OCI-LY1 (cell line): ENCODE measurements around the gene CNTNAP2.

Source experiments
- H2AFZ ChIP-seq: fragments of 200-600 bp; sonication (generic), shearing (Covaris generic); 2 replicates; pipeline ENCODE4 v1.6.0; 2014; ENCODE audit warnings: antibody characterized with exemption, mild to moderate bottlenecking, low read length
- H3F3A ChIP-seq: fragments of 200-600 bp; sonication (generic), shearing (Covaris generic); 2 replicates; pipeline ENCODE4 v1.6.0; 2014; ENCODE audit warnings: mild to moderate bottlenecking, antibody characterized with exemption, low read length, moderate library complexity; ENCODE audit not compliant: insufficient read depth
- H3K27ac ChIP-seq: fragments of 200-600 bp; sonication (generic); 2 replicates; pipeline ENCODE4 v1.5.1; 2014; ENCODE audit warnings: low read length, mixed run types, mild to moderate bottlenecking, low read depth; ENCODE audit not compliant: poor library complexity, severe bottlenecking
- H3K27me3 ChIP-seq: fragments of 200-600 bp; sonication (generic); 2 replicates; pipeline ENCODE4 v1.6.0; 2014; ENCODE audit warnings: antibody characterized with exemption, mild to moderate bottlenecking, low read length, moderate library complexity; ENCODE audit not compliant: insufficient read depth
- H3K36me3 ChIP-seq: fragments of 200-600 bp; sonication (generic); 2 replicates; pipeline ENCODE4 v1.6.1; 2014; ENCODE audit warnings: mild to moderate bottlenecking, antibody characterized with exemption, low read length, moderate library complexity, mixed read lengths; ENCODE audit not compliant: insufficient read depth
- H3K4me1 ChIP-seq: fragments of 200-600 bp; sonication (generic); 2 replicates; pipeline ENCODE4 v1.5.1; 2014; ENCODE audit warnings: mild to moderate bottlenecking, low read length, moderate library complexity; ENCODE audit not compliant: insufficient read depth, severe bottlenecking
- H3K4me2 ChIP-seq: fragments of 200-600 bp; sonication (generic), shearing (Covaris generic); 2 replicates; pipeline ENCODE4 v1.6.1; 2014; ENCODE audit warnings: low read length
- H3K4me3 ChIP-seq: fragments of 200-600 bp; sonication (generic); 2 replicates; pipeline ENCODE4 v1.5.1; 2014; ENCODE audit warnings: low read length, low read depth, mild to moderate bottlenecking, mixed read lengths; ENCODE audit not compliant: poor library complexity, severe bottlenecking
- H3K79me2 ChIP-seq: fragments of 200-600 bp; shearing (Covaris generic); 2 replicates; pipeline ENCODE4 v1.6.1; 2016; ENCODE audit warnings: mixed run types, low read length, mixed read lengths; ENCODE audit not compliant: insufficient read depth
- H3K9ac ChIP-seq: fragments of 200-600 bp; sonication (generic), shearing (Covaris generic); 2 replicates; pipeline ENCODE4 v1.6.1; 2014; ENCODE audit warnings: mild to moderate bottlenecking, low read length, mixed read lengths
- H3K9me2 ChIP-seq: fragments of 200-600 bp; sonication (generic), shearing (Covaris generic); 2 replicates; pipeline ENCODE4 v1.6.1; 2014; ENCODE audit warnings: low read depth, mild to moderate bottlenecking, low read length, mixed read lengths
- H3K9me3 ChIP-seq: fragments of 200-600 bp; shearing (Covaris generic); 2 replicates; pipeline ENCODE4 v1.6.1; 2014; ENCODE audit warnings: low read length, mixed read lengths
- H4K20me1 ChIP-seq: fragments of 200-600 bp; sonication (generic), shearing (Covaris generic); 2 replicates; pipeline ENCODE4 v1.6.0; 2016; ENCODE audit warnings: mild to moderate bottlenecking, low read length; ENCODE audit not compliant: insufficient read depth
- EZH2 ChIP-seq: fragments of 200-600 bp; sonication (generic), shearing (Covaris generic); IDR thresholded peaks from 2 replicates; pipeline ENCODE4 v1.8.0; 2017; ENCODE audit warnings: borderline replicate concordance, mixed run types, mild to moderate bottlenecking, antibody characterized with exemption, low read length, moderate library complexity, mixed read lengths
- TF ChIP-seq, protein P1 (sequence below): fragments of 200-600 bp; sonication (generic), shearing (Covaris generic); IDR thresholded peaks from 2 replicates; pipeline ENCODE4 v1.5.1; 2017; ENCODE audit warnings: mild to moderate bottlenecking, antibody characterized with exemption, low read length, moderate library complexity, mixed read lengths

The CNTNAP2 gene

GRCh38 chr7:146875237-146875785 is 758.7 kb downstream of the CNTNAP2 start:
- no peaks in the 10 kb centered on the region for H4K20me1 ChIP-seq
- TF ChIP-seq, protein P1, sequence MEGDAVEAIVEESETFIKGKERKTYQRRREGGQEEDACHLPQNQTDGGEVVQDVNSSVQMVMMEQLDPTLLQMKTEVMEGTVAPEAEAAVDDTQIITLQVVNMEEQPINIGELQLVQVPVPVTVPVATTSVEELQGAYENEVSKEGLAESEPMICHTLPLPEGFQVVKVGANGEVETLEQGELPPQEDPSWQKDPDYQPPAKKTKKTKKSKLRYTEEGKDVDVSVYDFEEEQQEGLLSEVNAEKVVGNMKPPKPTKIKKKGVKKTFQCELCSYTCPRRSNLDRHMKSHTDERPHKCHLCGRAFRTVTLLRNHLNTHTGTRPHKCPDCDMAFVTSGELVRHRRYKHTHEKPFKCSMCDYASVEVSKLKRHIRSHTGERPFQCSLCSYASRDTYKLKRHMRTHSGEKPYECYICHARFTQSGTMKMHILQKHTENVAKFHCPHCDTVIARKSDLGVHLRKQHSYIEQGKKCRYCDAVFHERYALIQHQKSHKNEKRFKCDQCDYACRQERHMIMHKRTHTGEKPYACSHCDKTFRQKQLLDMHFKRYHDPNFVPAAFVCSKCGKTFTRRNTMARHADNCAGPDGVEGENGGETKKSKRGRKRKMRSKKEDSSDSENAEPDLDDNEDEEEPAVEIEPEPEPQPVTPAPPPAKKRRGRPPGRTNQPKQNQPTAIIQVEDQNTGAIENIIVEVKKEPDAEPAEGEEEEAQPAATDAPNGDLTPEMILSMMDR, result no peak
- no peak for TF ChIP-seq EZH2
- peaks cover 10% of the 10 kb centered on the region for H3K9me3 ChIP-seq

GRCh38 chr7:146875981-146876380 is 759.4 kb downstream of the CNTNAP2 start:
- no peaks in the 10 kb centered on the region for H3K9me2 ChIP-seq
- no peak overlapping the region for H3K4me3 ChIP-seq
- no peaks in the 10 kb centered on the region for H3K79me2 ChIP-seq
- peaks cover 11% of the 10 kb centered on the region for H3K4me1 ChIP-seq
- no peaks in the 10 kb centered on the region for H3K36me3 ChIP-seq
- no peaks in the 10 kb centered on the region for H4K20me1 ChIP-seq
- H3K27ac ChIP-seq, result no peak overlapping the region
- peaks cover 14% of the 10 kb centered on the region for H3K9me3 ChIP-seq
- peak overlapping the region; percentile 43 for H2AFZ ChIP-seq
- H3K4me2 ChIP-seq, result no peak overlapping the region
- no peaks in the 10 kb centered on the region for H3F3A ChIP-seq
- TF ChIP-seq, protein P1, result no peak
- no peak for TF ChIP-seq EZH2
- no peaks in the 10 kb centered on the region for H3K27me3 ChIP-seq
- no peak overlapping the region for H3K9ac ChIP-seq

More at GRCh38 chr7:146875237-146875785, 758.7 kb downstream of the CNTNAP2 start:
- Histone ChIP-seq H3K27ac (no peak overlapping the region), H3K79me2 (no peaks in the 10 kb centered on the region), H3K36me3 (no peaks in the 10 kb centered on the region), H3K4me2 (no peak overlapping the region), H3K27me3 (no peaks in the 10 kb centered on the region), H3F3A (no peaks in the 10 kb centered on the region), H3K9ac (no peak overlapping the region), H3K4me3 (no peak overlapping the region), H3K9me2 (no peaks in the 10 kb centered on the region), H2AFZ (peak overlapping the region; percentile 70; the same call in 1 of the 2 replicates), H3K4me1 (peaks cover 11% of the 10 kb centered on the region)

- Histone ChIP-seq H3K9me3 (peaks cover 14% of the 10 kb centered on the region), H4K20me1 (no peaks in the 10 kb centered on the region), H3F3A (no peaks in the 10 kb centered on the region), H3K79me2 (no peaks in the 10 kb centered on the region), H3K4me1 (peaks cover 11% of the 10 kb centered on the region), H3K4me2 (no peak overlapping the region), H2AFZ (peak overlapping the region; percentile 43; the same call in 1 of the 2 replicates), H3K9me2 (no peaks in the 10 kb centered on the region), H3K9ac (no peak overlapping the region), H3K27ac (no peak overlapping the region), H3K36me3 (no peaks in the 10 kb centered on the region), H3K4me3 (no peak overlapping the region), H3K27me3 (no peaks in the 10 kb centered on the region)
- no peak for TF ChIP-seq EZH2
- TF ChIP-seq, protein P1, result no peak
These were observed 759.8 kb downstream of the CNTNAP2 start for GRCh38 chr7:146876411-146876810.
